Activated T-cell treated with anti-CD3 and anti-CD28 coated beads, Interleukin-2, amount 50 U/mL, for 72 hours (primary cell): ENCODE measurements around the gene CBFA2T3. TPM values are rescaled to one million over a fixed set of nuclear protein-coding genes. Genes with fewer than 3 reads are reported as not detected.
A peak's percentile ranks its signal among the peaks of the same experiment; 100 is the strongest.

Source experiments
- ATAC-seq, 2 donors: fragments of 150-1000 bp; cut with Tn5 transposase; replicated peaks in 1 of 2; 2 replicates each; pipeline ENCODE4 v1.10.0; 2021; ENCODE audit warnings: moderate library complexity in 2 of 2, mild to moderate bottlenecking in 1 of 2
- DNase-seq, 2 donors: peaks; one replicate each; pipeline ENCODE4 v3.0.0; 2021 to 2022; ENCODE audit warnings: mixed read lengths in 1 of 2
- H3K27ac Mint-ChIP-seq: one replicate; pipeline ENCODE4 v1.8.0; 2022; ENCODE audit warnings: mild to moderate bottlenecking, moderate library complexity, mixed read lengths
- H3K27me3 Mint-ChIP-seq: one replicate; pipeline ENCODE4 v1.8.0; 2022; ENCODE audit warnings: low read depth, mixed read lengths
- H3K36me3 Mint-ChIP-seq, 2 donors: one replicate each; pipeline ENCODE4 v1.8.0; 2022; ENCODE audit warnings: mixed read lengths in 2 of 2, mild to moderate bottlenecking in 1 of 2; ENCODE audit not compliant: insufficient read depth in 2 of 2
- H3K4me1 Mint-ChIP-seq: one replicate; pipeline ENCODE4 v1.8.0; 2022; ENCODE audit warnings: low read depth, mixed read lengths
- H3K4me3 Mint-ChIP-seq, 2 donors: one replicate each; pipeline ENCODE4 v1.8.0; 2022; ENCODE audit warnings: mild to moderate bottlenecking in 2 of 2, mixed read lengths in 2 of 2, moderate library complexity in 2 of 2
- H3K9me3 Mint-ChIP-seq, 2 donors: one replicate each; pipeline ENCODE4 v1.8.0; 2022; ENCODE audit warnings: mixed read lengths in 2 of 2
- total RNA-seq, 2 donors: library from RNA; stranded (reverse); gene quantifications; one replicate each; pipeline ENCODE4 v1.2.3, GENCODE V29; 2022

CBFA2T3 gene
- total RNA-seq, 2 donors from 2014 or later = 1.2 to 1.7 TPM

GRCh38 chr16:88908307-88908706, 68.7 kb downstream of the CBFA2T3 start:
- no peak overlapping the region for H3K4me3 Mint-ChIP-seq
- H3K4me1 Mint-ChIP-seq = no peaks in the 10 kb centered on the region
- H3K27ac Mint-ChIP-seq = no peak overlapping the region
- H3K9me3 Mint-ChIP-seq = no peaks in the 10 kb centered on the region
- DNase-seq (no peak), ATAC-seq (no peak)
- H3K27me3 Mint-ChIP-seq = no peaks in the 10 kb centered on the region
- no peaks in the 10 kb centered on the region for H3K36me3 Mint-ChIP-seq

DNA sequence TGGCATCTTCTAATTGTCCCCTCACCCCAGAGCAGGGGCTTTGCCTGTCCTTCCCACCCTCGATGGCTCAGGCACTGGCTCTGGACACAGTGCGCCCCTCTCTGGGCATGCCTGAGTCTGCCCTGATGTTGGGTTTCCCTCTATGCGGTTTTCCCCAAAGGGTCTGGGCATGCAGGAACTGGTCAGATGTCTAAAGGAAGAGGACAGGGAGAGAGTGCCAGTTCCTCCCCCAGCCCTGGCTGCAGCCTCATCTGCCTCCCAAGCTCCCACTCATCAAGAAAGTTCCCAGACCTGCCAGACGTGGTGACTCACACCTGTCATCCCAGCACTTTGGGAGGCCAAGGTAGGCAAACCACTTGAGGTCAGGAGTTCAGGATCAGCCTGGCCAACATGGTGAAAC, 69.2 kb downstream of the CBFA2T3 start:
- ATAC-seq (no peak), DNase-seq (no peak)
- Mint-ChIP-seq H3K9me3 (no peaks in the 10 kb centered on the region), H3K4me1 (no peaks in the 10 kb centered on the region), H3K27ac (no peak overlapping the region), H3K27me3 (no peaks in the 10 kb centered on the region), H3K36me3 (no peaks in the 10 kb centered on the region), H3K4me3 (no peak overlapping the region)

GRCh38 chr16:88906535-88907105, 70.4 kb downstream of the CBFA2T3 start:
- H3K36me3 Mint-ChIP-seq = no peaks in the 10 kb centered on the region
- no peak overlapping the region for H3K27ac Mint-ChIP-seq
- H3K9me3 Mint-ChIP-seq = no peaks in the 10 kb centered on the region
- DNase-seq = no peak
- H3K4me1 Mint-ChIP-seq = no peaks in the 10 kb centered on the region
- H3K4me3 Mint-ChIP-seq = no peak overlapping the region
- ATAC-seq = no peak
- no peaks in the 10 kb centered on the region for H3K27me3 Mint-ChIP-seq

GRCh38 chr16:88906020-88906419, 71.0 kb downstream of the CBFA2T3 start:
- ATAC-seq (no peak), DNase-seq (no peak)
- Mint-ChIP-seq H3K9me3 (no peaks in the 10 kb centered on the region), H3K27ac (no peak overlapping the region), H3K36me3 (no peaks in the 10 kb centered on the region), H3K4me1 (no peaks in the 10 kb centered on the region), H3K4me3 (no peak overlapping the region), H3K27me3 (no peaks in the 10 kb centered on the region)

DNA sequence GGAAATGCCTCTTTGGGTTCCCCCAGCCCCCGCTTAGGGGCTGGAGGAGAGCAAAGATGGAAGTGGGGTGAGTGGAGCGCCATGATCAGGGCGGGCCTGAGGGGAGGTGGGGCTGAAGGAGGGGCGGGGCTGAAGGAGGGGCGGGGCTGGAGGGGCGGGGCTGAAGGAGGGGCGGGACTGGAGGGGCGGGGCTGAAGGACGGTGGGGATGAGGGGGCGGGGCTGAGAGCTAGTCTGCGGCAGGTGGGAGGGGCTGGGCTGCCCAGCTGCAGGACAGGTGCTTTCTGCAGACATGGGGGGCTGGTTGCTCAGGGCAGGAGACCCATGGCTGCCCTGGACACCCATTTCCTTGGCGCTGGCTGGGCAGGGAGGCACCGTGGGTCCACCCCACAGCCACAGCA, 71.4 kb downstream of the CBFA2T3 start:
- Mint-ChIP-seq H3K27ac (no peak overlapping the region), H3K36me3 (no peaks in the 10 kb centered on the region), H3K9me3 (no peaks in the 10 kb centered on the region), H3K4me3 (no peak overlapping the region), H3K4me1 (no peaks in the 10 kb centered on the region), H3K27me3 (no peaks in the 10 kb centered on the region)
- peak in 1 of 2 donors; percentile 36 for ATAC-seq
- DNase-seq = peak; percentile 17 to 29

DNA sequence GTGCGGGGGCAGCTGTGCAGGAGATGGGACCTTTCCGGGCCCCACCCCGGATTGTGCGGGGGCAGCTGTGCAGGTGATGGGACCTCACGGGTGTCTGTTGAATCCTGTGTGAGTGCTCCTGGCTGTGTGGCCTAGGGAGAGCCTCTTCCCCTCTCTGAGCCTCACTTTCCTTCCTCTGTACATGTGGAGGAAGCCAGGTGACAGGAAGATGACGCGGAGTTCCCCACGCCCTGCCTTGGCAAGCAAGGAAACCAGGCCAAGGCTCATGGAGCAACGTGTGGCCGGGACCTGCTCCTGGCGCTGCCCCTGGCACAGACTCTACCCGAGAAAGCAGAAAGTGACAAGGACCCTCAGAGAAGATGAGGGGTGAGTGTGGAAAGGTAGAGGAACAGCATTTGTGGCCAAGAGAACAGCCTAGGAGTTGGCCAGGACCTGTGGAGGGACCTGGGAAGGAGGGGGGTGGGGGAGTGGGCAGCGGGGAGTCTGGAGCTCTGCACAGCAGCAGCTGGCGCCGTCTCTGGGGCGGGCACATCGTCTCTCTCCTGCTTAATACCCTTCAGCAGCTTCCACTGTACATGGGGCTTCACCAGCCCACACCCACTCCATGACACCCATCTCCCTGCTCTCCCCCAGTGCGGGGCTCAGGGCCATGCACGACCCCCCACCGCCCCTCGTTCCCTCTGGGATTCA, 72.2 kb downstream of the CBFA2T3 start:
- Mint-ChIP-seq H3K27ac (no peak overlapping the region), H3K9me3 (no peaks in the 10 kb centered on the region), H3K4me3 (no peak overlapping the region), H3K4me1 (no peaks in the 10 kb centered on the region), H3K27me3 (no peaks in the 10 kb centered on the region), H3K36me3 (no peaks in the 10 kb centered on the region)
- DNase-seq = no peak
- no peak for ATAC-seq

- H3K27ac Mint-ChIP-seq = no peak overlapping the region
- no peaks in the 10 kb centered on the region for H3K36me3 Mint-ChIP-seq
- H3K9me3 Mint-ChIP-seq = no peaks in the 10 kb centered on the region
- DNase-seq (no peak), ATAC-seq (no peak)
- H3K4me1 Mint-ChIP-seq = no peaks in the 10 kb centered on the region
- H3K4me3 Mint-ChIP-seq = no peak overlapping the region
- H3K27me3 Mint-ChIP-seq = no peaks in the 10 kb centered on the region
Measured at GRCh38 chr16:88903267-88903666, 73.7 kb downstream of the CBFA2T3 start.

DNA sequence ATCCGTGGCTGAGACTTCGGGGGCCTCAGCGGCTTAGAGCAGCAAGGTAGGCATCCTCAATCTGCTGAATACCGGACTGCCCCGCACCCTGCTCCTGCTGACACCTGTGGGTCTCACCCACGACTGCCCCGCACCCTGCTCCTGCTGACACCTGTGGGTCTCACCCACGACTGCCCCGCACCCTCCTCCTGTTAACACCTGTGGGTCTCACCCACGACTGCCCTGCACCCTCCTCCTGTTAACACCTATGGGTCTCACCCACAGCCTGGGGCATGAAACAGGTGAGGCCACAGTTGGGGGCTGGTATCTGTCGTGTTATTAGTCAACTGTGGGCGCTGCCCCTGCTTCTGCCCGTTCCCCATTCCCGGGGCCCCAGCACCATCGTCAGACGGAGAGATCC, 74.3 kb downstream of the CBFA2T3 start:
- ATAC-seq = no peak
- Mint-ChIP-seq H3K4me3 (no peak overlapping the region), H3K9me3 (no peaks in the 10 kb centered on the region), H3K27me3 (no peaks in the 10 kb centered on the region), H3K36me3 (no peaks in the 10 kb centered on the region), H3K4me1 (no peaks in the 10 kb centered on the region), H3K27ac (no peak overlapping the region)
- no peak for DNase-seq

DNA sequence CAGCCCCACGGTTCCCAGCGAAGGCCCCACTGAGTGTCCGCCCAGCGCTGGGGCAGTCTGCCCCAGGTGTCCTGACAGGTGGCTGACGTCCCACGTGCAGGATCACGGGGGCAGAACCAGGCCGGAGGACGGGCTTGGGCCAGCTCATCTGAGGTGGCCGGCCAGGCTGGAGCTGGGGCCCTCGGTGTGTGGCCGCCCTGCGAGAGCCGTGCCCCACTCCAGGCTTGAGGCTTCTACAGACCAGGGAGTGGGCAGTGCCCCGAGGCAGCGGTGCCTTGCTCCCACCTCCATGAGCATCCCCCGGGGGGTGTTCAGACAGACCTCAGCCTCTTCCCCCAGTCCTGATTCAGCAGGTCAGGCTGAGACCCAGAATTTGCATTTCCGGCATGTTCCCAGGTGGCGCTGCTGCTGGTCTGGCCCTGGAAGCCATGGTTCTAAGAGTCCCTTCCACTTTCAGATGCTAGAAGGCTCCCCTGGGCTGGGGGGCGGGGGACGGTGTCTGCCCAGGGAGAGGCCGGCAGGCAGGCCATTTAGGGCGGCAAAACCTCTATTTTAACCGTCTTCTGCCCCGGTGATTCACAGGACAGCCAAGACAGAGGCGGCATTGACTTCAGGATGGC, 75.2 kb downstream of the CBFA2T3 start:
- Mint-ChIP-seq H3K27ac (no peak overlapping the region), H3K9me3 (no peaks in the 10 kb centered on the region), H3K4me3 (no peak overlapping the region), H3K27me3 (no peaks in the 10 kb centered on the region), H3K4me1 (no peaks in the 10 kb centered on the region), H3K36me3 (no peaks in the 10 kb centered on the region)
- DNase-seq (no peak), ATAC-seq (no peak)

DNA sequence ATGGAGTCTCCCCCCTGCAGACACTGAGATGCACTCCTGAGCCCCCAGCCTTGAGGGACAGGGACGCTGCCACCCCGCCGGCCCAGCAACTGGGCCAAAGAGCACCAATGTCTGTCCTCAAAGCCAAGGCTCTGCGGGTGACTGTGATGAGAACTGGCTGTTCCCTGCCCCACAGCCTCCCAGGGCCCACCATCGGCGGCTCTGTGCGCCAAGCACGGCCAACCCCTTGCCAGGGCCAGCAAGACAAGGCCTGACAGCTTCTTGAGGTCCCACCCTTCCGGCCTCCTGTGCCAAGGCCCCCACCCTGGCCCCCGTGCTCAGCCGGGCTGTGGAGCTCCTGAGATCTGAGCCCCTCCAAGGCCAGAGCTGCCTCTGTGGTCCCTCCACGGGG, 76.3 kb downstream of the CBFA2T3 start:
- H3K27ac Mint-ChIP-seq = no peak overlapping the region
- no peaks in the 10 kb centered on the region for H3K4me1 Mint-ChIP-seq
- no peak for DNase-seq
- H3K4me3 Mint-ChIP-seq = no peak overlapping the region
- H3K9me3 Mint-ChIP-seq = no peaks in the 10 kb centered on the region
- H3K27me3 Mint-ChIP-seq = no peaks in the 10 kb centered on the region
- H3K36me3 Mint-ChIP-seq = no peaks in the 10 kb centered on the region
- no peak for ATAC-seq

DNA sequence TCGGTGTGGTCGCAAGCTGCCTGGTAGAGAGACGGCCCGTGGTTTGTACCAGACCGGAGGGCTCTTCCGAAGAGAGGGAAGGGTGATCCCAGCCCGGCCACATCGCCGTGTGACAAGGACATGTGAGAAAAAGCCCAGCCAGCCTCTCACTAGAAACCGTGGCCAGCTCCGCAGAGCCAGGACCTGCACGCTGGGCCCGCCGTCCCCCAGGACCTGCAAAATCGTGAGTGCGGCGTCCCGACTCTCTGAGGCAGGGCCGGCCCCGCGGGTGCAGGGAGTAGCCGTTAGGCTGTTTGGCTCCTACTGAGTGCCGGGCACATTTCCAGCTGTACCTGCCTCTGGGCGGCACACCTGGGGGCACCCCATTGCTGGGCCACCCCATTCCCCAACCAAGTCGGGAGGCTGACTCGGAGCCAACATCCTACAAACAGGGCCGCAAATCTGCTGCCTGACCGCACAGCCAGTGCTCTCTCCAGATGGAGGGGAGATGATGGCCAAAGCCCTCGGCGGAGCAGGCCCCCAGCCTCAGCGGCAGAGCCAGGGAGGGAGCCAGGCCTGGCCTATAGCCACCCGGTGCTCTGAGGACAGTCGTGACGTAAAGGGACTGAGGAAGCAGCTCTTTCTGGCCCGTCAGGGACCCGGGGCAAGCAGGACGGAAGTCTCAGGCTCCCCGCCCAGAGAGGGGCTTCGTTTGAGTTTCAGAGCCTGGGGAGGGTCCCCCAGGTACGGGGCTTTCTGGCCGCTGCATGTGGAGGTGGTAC, 76.9 kb downstream of the CBFA2T3 start:
- Mint-ChIP-seq H3K4me1 (no peaks in the 10 kb centered on the region), H3K36me3 (no peaks in the 10 kb centered on the region), H3K4me3 (no peak overlapping the region), H3K27me3 (no peaks in the 10 kb centered on the region), H3K9me3 (no peaks in the 10 kb centered on the region), H3K27ac (no peak overlapping the region)
- no peak for ATAC-seq
- no peak for DNase-seq

DNA sequence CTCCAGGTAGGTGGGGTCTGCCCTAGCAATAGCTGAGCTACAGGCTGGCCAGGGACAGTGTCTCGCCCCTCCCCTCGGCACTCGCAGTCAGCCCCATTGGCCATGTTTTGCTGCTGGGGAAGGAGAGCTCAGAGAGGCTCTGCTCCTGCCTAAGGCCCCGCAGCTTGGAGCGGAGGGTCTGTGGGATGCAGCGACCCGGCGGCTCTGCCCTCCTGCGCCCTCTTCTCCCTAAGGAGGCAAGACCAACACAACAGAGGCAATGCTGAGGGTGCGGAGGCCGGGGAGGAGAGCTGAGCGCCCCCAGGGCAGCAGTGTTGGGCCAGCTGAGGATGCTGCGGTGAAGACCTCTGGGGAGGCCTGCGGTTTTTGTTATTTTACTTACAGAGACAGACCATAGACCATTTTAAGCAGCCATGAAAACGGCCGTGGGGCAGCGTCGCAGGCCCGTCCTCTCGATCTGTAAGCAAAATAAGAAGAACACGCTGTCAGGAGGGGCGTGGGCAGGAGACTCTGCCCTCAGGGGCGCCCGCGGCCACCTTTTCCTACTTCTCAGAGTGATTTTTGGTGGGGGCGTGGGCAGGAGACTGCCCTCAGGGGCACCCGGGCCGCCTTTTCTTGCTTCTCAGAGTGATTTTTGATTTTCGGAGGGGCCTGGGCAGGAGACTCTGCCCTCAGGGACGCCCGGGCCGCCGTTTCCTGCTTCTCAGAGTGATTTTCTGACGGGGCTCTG, 79.1 kb downstream of the CBFA2T3 start:
- ATAC-seq = no peak
- Mint-ChIP-seq H3K36me3 (no peaks in the 10 kb centered on the region), H3K9me3 (no peaks in the 10 kb centered on the region), H3K4me1 (no peaks in the 10 kb centered on the region), H3K4me3 (no peak overlapping the region), H3K27me3 (no peaks in the 10 kb centered on the region), H3K27ac (no peak overlapping the region)
- DNase-seq = no peak
